ENCODE results near the gene PHOX2A.
"Not testable (repeated sequence)": the region's sequence is repeated elsewhere in the genome, so short reads cannot be mapped to it uniquely, and the experiment has no call there.

Gene PHOX2A

GRCh38 chr11:72280037-72280436, 36.1 kb upstream of the PHOX2A start:
- DNase-seq (ENCODE audit: low read depth) = no peak
- TF ChIP-seq, protein P1, sequence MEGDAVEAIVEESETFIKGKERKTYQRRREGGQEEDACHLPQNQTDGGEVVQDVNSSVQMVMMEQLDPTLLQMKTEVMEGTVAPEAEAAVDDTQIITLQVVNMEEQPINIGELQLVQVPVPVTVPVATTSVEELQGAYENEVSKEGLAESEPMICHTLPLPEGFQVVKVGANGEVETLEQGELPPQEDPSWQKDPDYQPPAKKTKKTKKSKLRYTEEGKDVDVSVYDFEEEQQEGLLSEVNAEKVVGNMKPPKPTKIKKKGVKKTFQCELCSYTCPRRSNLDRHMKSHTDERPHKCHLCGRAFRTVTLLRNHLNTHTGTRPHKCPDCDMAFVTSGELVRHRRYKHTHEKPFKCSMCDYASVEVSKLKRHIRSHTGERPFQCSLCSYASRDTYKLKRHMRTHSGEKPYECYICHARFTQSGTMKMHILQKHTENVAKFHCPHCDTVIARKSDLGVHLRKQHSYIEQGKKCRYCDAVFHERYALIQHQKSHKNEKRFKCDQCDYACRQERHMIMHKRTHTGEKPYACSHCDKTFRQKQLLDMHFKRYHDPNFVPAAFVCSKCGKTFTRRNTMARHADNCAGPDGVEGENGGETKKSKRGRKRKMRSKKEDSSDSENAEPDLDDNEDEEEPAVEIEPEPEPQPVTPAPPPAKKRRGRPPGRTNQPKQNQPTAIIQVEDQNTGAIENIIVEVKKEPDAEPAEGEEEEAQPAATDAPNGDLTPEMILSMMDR (conservative IDR thresholded peaks at IDR 0.05; ENCODE audit: low read depth, low read length) = no peak
- H3K4me3 ChIP-seq (ENCODE audit: low read depth, low read length) = no peak overlapping the region

GRCh38 chr11:72278905-72279304, 34.9 kb upstream of the PHOX2A start:
- TF ChIP-seq, protein P1 (conservative IDR thresholded peaks at IDR 0.05; ENCODE audit: low read depth, low read length) = no peak
- no peak overlapping the region for H3K4me3 ChIP-seq (ENCODE audit: low read depth, low read length)
- DNase-seq (ENCODE audit: low read depth) = peak; percentile 51

DNA sequence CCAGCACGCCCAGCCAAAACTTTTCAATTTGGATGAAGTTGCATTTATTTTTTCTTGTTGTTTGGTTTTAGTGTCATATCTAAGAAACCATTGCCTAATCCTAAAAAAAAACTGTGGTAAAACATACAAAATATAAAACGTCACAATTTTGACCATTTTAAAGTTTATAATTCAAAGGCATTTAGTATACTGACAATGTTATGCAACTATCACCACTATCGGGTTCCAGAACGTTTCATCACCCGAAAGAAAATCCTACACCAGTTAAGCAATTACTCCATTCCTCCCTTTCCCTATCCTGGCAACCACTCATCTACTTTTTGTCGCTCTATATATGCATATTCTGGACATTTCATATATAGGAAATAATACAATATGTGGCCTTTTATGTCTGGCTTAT, 30.5 kb upstream of the PHOX2A start:
- no peak overlapping the region for H3K4me3 ChIP-seq (ENCODE audit: low read depth, low read length)
- peak; percentile 27 for DNase-seq (ENCODE audit: low read depth)
- TF ChIP-seq, protein P1 (conservative IDR thresholded peaks at IDR 0.05; ENCODE audit: low read depth, low read length) = no peak

GRCh38 chr11:72271980-72272379, 28.0 kb upstream of the PHOX2A start:
- TF ChIP-seq, protein P1 (conservative IDR thresholded peaks at IDR 0.05; ENCODE audit: low read depth, low read length) = no peak
- DNase-seq (ENCODE audit: low read depth) = no peak

GRCh38 chr11:72267956-72268617, 24.1 kb upstream of the PHOX2A start:
- TF ChIP-seq, protein P1 (conservative IDR thresholded peaks at IDR 0.05; ENCODE audit: low read depth, low read length) = no peak
- H3K4me3 ChIP-seq (ENCODE audit: low read depth, low read length) = no peak overlapping the region
- no peak for DNase-seq (ENCODE audit: low read depth)

More at GRCh38 chr11:72271980-72272379, 28.0 kb upstream of the PHOX2A start:
- H3K4me3 ChIP-seq (ENCODE audit: low read depth, low read length) = no peak overlapping the region

DNA sequence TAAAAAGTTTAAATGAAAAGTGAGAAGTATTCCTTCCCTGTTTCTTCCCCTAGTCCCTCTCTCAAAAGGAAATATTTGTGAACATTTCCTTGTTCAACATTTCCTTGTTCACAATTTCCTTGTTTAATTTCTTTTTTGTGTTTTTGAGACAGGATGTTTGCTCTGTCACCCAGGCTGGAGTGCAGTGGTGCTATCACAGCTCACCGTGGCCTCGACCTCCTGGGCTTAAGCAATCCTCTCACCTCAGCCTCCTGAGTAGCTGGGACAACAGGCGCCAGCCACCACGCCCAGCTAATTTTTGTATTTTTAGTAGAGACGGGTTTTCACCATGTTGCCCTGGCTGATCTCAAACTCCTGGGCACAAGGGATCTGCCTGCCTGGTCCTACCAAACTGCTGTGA, 23.0 kb upstream of the PHOX2A start:
- DNase-seq (ENCODE audit: low read depth); H3K4me3 ChIP-seq (ENCODE audit: low read depth, low read length): not testable (repeated sequence)

GRCh38 chr11:72265951-72266350, 22.0 kb upstream of the PHOX2A start:
- H3K4me3 ChIP-seq (ENCODE audit: low read depth, low read length) = no peak overlapping the region
- TF ChIP-seq, protein P1 (conservative IDR thresholded peaks at IDR 0.05; ENCODE audit: low read depth, low read length) = no peak
- DNase-seq (ENCODE audit: low read depth) = no peak
